A673 (cell line): ENCODE measurements around the gene ZPR1.

Experiments
- CTCF ChIP-seq: fragments of 300-800, 200-600 bp; sonication (generic); conservative IDR thresholded peaks from 2 replicates; pipeline ENCODE4 v1.5.1; 2017; ENCODE audit warnings: low read depth, mild to moderate bottlenecking, antibody characterized with exemption, low read length, moderate library complexity, mixed read lengths
- EZH2 ChIP-seq: fragments of 200-600 bp; sonication (generic); IDR thresholded peaks from 2 replicates; pipeline ENCODE4 v1.6.1; 2017; ENCODE audit warnings: borderline replicate concordance, low read depth, mild to moderate bottlenecking, mixed read lengths, antibody characterized with exemption, low read length; ENCODE audit not compliant: poor library complexity, severe bottlenecking

- no peak for TF ChIP-seq CTCF
- no peak for TF ChIP-seq EZH2
These were observed 23.4 kb upstream of the ZPR1 start for GRCh38 chr11:116811194-116811593.
